WTC11 (cell line): Measurements from ENCODE around the gene PSMD1.

Experiments used
- ESRRA ChIP-seq: sonication (generic); formaldehyde crosslinking; IDR thresholded peaks from 2 replicates; pipeline ENCODE4 v1.8.1; 2022; ENCODE audit warnings: mild to moderate bottlenecking, missing genetic modification reagents, borderline replicate concordance
- IRF2 ChIP-seq: sonication (generic); formaldehyde crosslinking; IDR thresholded peaks from 2 replicates; pipeline ENCODE4 v1.8.0; 2022; ENCODE audit warnings: low read depth, missing genetic modification reagents, borderline replicate concordance
- NFE2L1 ChIP-seq: sonication (generic); formaldehyde crosslinking; IDR thresholded peaks from 2 replicates; pipeline ENCODE4 v1.8.1; 2023; ENCODE audit warnings: missing genetic modification reagents
- NR2C2 ChIP-seq: sonication (generic); formaldehyde crosslinking; IDR thresholded peaks from 2 replicates; pipeline ENCODE4 v1.8.0; 2022; ENCODE audit warnings: mild to moderate bottlenecking, missing genetic modification reagents
- RELA ChIP-seq: sonication (generic); formaldehyde crosslinking; IDR thresholded peaks from 2 replicates; pipeline ENCODE4 v1.8.1; 2022; ENCODE audit warnings: missing genetic modification reagents, mild to moderate bottlenecking, borderline replicate concordance
- TEAD1 ChIP-seq: sonication (generic); formaldehyde crosslinking; IDR thresholded peaks from 2 replicates; pipeline ENCODE4 v1.8.0; 2022; ENCODE audit warnings: mild to moderate bottlenecking, missing genetic modification reagents
- TF ChIP-seq, protein P1 (sequence below): fragments of 200-600 bp; IDR thresholded peaks from 2 replicates; pipeline ENCODE4 v1.8.0; 2022; ENCODE audit warnings: antibody characterized with exemption
- TF ChIP-seq, protein P2 (sequence below): sonication (generic); formaldehyde crosslinking; IDR thresholded peaks from 2 replicates; pipeline ENCODE4 v1.8.1; 2023; ENCODE audit warnings: mild to moderate bottlenecking, missing genetic modification reagents, borderline replicate concordance
- TF ChIP-seq, protein P3 (sequence below): sonication (generic); formaldehyde crosslinking; IDR thresholded peaks from 2 replicates; pipeline ENCODE4 v1.8.0; 2022; ENCODE audit warnings: missing genetic modification reagents
- TF ChIP-seq, protein P4 (sequence below): sonication (generic); formaldehyde crosslinking; IDR thresholded peaks from 2 replicates; pipeline ENCODE4 v1.8.0; 2022; ENCODE audit warnings: mild to moderate bottlenecking, missing genetic modification reagents
- TF ChIP-seq, protein P5 (sequence below): sonication (generic); formaldehyde crosslinking; IDR thresholded peaks from 2 replicates; pipeline ENCODE4 v1.8.1; 2022; ENCODE audit warnings: low read depth, mild to moderate bottlenecking, moderate library complexity, missing genetic modification reagents, borderline replicate concordance

DNA sequence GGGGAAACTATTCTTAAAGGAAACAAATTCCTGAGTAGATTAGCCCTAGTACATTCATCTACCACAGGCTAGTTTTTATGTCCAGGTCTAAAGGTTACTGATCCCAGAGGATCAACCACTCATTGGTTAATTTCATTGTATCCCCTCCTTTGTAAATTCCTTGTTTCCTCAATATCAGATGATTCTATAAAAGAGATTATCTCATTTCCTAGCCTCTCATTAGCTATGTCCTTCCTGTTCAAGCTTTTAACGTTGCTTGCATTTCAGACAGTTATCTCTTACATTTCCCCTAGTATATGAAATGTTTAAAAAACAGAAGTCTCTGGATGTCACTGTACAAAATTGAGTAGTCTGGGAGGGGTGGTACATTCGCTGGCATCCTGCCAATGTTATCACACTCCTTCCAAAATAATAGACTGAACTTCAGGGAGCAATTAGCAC lies 117.6 kb downstream of the PSMD1 start:
- TF ChIP-seq NFE2L1 (CRISPR knock-in tag) (no peak), NR2C2 (CRISPR knock-in tag) (no peak), IRF2 (CRISPR knock-in tag) (no peak), ESRRA (no peak), RELA (CRISPR knock-in tag) (no peak), TEAD1 (CRISPR knock-in tag) (no peak)
- TF ChIP-seq, protein P1, sequence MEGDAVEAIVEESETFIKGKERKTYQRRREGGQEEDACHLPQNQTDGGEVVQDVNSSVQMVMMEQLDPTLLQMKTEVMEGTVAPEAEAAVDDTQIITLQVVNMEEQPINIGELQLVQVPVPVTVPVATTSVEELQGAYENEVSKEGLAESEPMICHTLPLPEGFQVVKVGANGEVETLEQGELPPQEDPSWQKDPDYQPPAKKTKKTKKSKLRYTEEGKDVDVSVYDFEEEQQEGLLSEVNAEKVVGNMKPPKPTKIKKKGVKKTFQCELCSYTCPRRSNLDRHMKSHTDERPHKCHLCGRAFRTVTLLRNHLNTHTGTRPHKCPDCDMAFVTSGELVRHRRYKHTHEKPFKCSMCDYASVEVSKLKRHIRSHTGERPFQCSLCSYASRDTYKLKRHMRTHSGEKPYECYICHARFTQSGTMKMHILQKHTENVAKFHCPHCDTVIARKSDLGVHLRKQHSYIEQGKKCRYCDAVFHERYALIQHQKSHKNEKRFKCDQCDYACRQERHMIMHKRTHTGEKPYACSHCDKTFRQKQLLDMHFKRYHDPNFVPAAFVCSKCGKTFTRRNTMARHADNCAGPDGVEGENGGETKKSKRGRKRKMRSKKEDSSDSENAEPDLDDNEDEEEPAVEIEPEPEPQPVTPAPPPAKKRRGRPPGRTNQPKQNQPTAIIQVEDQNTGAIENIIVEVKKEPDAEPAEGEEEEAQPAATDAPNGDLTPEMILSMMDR: no peak
- TF ChIP-seq, protein P2, sequence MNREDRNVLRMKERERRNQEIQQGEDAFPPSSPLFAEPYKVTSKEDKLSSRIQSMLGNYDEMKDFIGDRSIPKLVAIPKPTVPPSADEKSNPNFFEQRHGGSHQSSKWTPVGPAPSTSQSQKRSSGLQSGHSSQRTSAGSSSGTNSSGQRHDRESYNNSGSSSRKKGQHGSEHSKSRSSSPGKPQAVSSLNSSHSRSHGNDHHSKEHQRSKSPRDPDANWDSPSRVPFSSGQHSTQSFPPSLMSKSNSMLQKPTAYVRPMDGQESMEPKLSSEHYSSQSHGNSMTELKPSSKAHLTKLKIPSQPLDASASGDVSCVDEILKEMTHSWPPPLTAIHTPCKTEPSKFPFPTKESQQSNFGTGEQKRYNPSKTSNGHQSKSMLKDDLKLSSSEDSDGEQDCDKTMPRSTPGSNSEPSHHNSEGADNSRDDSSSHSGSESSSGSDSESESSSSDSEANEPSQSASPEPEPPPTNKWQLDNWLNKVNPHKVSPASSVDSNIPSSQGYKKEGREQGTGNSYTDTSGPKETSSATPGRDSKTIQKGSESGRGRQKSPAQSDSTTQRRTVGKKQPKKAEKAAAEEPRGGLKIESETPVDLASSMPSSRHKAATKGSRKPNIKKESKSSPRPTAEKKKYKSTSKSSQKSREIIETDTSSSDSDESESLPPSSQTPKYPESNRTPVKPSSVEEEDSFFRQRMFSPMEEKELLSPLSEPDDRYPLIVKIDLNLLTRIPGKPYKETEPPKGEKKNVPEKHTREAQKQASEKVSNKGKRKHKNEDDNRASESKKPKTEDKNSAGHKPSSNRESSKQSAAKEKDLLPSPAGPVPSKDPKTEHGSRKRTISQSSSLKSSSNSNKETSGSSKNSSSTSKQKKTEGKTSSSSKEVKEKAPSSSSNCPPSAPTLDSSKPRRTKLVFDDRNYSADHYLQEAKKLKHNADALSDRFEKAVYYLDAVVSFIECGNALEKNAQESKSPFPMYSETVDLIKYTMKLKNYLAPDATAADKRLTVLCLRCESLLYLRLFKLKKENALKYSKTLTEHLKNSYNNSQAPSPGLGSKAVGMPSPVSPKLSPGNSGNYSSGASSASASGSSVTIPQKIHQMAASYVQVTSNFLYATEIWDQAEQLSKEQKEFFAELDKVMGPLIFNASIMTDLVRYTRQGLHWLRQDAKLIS (CRISPR knock-in tag): no peak
- TF ChIP-seq, protein P3, sequence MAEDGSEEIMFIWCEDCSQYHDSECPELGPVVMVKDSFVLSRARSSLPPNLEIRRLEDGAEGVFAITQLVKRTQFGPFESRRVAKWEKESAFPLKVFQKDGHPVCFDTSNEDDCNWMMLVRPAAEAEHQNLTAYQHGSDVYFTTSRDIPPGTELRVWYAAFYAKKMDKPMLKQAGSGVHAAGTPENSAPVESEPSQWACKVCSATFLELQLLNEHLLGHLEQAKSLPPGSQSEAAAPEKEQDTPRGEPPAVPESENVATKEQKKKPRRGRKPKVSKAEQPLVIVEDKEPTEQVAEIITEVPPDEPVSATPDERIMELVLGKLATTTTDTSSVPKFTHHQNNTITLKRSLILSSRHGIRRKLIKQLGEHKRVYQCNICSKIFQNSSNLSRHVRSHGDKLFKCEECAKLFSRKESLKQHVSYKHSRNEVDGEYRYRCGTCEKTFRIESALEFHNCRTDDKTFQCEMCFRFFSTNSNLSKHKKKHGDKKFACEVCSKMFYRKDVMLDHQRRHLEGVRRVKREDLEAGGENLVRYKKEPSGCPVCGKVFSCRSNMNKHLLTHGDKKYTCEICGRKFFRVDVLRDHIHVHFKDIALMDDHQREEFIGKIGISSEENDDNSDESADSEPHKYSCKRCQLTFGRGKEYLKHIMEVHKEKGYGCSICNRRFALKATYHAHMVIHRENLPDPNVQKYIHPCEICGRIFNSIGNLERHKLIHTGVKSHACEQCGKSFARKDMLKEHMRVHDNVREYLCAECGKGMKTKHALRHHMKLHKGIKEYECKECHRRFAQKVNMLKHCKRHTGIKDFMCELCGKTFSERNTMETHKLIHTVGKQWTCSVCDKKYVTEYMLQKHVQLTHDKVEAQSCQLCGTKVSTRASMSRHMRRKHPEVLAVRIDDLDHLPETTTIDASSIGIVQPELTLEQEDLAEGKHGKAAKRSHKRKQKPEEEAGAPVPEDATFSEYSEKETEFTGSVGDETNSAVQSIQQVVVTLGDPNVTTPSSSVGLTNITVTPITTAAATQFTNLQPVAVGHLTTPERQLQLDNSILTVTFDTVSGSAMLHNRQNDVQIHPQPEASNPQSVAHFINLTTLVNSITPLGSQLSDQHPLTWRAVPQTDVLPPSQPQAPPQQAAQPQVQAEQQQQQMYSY (CRISPR knock-in tag): no peak
- TF ChIP-seq, protein P4, sequence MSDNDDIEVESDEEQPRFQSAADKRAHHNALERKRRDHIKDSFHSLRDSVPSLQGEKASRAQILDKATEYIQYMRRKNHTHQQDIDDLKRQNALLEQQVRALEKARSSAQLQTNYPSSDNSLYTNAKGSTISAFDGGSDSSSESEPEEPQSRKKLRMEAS (CRISPR knock-in tag): no peak
- TF ChIP-seq, protein P5, sequence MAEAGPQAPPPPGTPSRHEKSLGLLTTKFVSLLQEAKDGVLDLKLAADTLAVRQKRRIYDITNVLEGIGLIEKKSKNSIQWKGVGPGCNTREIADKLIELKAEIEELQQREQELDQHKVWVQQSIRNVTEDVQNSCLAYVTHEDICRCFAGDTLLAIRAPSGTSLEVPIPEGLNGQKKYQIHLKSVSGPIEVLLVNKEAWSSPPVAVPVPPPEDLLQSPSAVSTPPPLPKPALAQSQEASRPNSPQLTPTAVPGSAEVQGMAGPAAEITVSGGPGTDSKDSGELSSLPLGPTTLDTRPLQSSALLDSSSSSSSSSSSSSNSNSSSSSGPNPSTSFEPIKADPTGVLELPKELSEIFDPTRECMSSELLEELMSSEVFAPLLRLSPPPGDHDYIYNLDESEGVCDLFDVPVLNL: no peak
